ENCODE measurements around the gene CHSY3.

CHSY3 gene

DNA sequence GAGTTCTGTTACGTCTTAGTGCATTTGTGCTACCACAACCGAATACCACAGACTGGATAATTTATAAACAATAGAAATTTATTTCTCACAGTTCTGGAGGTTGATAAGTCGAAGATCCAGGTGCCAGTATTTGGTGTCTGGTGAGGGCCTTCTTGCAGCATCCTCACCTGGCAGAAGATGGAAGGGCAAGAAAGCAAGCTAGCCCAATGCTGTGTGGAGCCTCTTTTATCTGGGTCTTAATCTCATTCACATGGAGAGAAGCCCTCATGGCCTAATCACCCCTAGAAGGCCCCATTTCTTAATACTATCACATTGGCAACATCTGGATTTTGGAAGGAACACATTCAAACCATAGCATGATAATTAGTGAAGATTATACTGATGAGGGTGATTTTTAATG is 159.3 kb downstream of the CHSY3 start (continued):
- TF ChIP-seq, protein P1, sequence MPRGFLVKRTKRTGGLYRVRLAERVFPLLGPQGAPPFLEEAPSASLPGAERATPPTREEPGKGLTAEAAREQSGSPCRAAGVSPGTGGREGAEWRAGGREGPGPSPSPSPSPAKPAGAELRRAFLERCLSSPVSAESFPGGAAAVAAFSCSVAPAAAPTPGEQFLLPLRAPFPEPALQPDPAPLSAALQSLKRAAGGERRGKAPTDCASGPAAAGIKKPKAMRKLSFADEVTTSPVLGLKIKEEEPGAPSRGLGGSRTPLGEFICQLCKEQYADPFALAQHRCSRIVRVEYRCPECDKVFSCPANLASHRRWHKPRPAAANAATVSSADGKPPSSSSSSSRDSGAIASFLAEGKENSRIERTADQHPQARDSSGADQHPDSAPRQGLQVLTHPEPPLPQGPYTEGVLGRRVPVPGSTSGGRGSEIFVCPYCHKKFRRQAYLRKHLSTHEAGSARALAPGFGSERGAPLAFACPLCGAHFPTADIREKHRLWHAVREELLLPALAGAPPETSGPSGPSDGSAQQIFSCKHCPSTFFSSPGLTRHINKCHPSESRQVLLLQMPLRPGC (tag by site-specific recombination; IDR thresholded peaks at IDR 0.05), result no peak
- no peak for TF ChIP-seq ZNF623 (tag by site-specific recombination; IDR thresholded peaks at IDR 0.05)
- no peak for TF ChIP-seq SALL2 (tag by site-specific recombination; IDR thresholded peaks at IDR 0.05; ENCODE audit: borderline replicate concordance)
- no peak for TF ChIP-seq ZNF610 (tag by site-specific recombination; IDR thresholded peaks at IDR 0.05; ENCODE audit: borderline replicate concordance)

DNA sequence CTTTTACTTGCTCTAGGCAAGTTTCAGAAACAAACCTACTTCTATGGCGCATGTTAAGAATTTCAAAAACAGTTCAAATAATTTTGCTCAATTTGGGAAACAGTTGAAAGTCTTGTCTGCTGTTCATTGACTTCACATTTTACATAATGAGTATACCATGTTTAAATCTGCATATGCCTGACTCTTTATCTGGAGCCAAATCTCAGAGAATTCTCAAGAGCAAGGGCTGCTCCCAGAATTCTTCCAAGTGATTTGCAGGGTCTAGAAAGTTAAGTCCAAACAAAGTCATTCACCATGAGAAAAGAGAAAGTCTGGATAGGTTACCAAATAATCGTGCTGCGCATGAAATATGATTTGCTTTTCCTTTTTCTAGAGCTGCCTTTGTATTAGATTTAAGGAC is 160.2 kb downstream of the CHSY3 start:
- Histone ChIP-seq H3K4me3 (ENCODE audit: low read depth, low read length) (no peak overlapping the region), H3K36me3 (ENCODE audit: control insufficient read depth in 2 of 2, insufficient read depth in 1 of 2, low read length in 2 of 2) (no peaks in the 10 kb centered on the region), H3K27ac (ENCODE audit: extremely low read depth, low read depth, low read length) (no peak overlapping the region), H3K4me1 (ENCODE audit: control insufficient read depth, insufficient read depth, low read length) (no peaks in the 10 kb centered on the region), H3K9me3 (ENCODE audit: control insufficient read depth, insufficient read depth, low read depth, low read length) (no peaks in the 10 kb centered on the region)
- TF ChIP-seq KLF9 (tag by site-specific recombination; IDR thresholded peaks at IDR 0.05; ENCODE audit: low read depth), result no peak
- TF ChIP-seq, protein P2, sequence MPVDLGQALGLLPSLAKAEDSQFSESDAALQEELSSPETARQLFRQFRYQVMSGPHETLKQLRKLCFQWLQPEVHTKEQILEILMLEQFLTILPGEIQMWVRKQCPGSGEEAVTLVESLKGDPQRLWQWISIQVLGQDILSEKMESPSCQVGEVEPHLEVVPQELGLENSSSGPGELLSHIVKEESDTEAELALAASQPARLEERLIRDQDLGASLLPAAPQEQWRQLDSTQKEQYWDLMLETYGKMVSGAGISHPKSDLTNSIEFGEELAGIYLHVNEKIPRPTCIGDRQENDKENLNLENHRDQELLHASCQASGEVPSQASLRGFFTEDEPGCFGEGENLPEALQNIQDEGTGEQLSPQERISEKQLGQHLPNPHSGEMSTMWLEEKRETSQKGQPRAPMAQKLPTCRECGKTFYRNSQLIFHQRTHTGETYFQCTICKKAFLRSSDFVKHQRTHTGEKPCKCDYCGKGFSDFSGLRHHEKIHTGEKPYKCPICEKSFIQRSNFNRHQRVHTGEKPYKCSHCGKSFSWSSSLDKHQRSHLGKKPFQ (tag by site-specific recombination; IDR thresholded peaks at IDR 0.05), result no peak
- no peak for TF ChIP-seq ZEB2 (tag by site-specific recombination; IDR thresholded peaks at IDR 0.05)
- no peak for TF ChIP-seq ZNF768 (tag by site-specific recombination; IDR thresholded peaks at IDR 0.05)
- TF ChIP-seq PRDM1 (tag by site-specific recombination; IDR thresholded peaks at IDR 0.05), result no peak
- no peak for TF ChIP-seq ZNF518A (tag by site-specific recombination; conservative IDR thresholded peaks at IDR 0.05; ENCODE audit: low read depth)
- POLR2A ChIA-PET, result no interaction called here
- CTCF ChIA-PET, result interaction anchor here (0.8 kb wide), 1 partner anchor 129 kb away, joined by 4 read pairs; no protein-coding TSS in a partner anchor

DNA sequence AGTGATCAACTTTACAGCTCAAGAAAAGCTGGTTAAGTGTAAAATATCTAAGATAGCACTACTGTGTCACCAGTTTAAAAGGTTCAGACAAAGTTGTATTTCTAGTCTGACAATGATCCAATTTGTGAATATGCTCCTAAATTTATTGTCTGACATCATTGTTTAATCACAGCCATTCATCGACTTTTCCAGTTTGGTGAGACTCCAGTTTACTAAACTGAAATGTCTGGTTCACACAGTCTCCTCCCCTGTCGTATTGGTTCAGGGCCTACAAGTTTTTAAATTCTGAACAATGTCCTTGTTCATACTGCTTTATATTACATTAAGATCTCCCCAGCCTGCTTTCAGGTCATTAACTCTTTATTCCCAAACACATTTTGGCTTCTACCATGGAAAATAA is 161.4 kb downstream of the CHSY3 start:
- ChIA-PET POLR2A (no interaction called here), CTCF (no interaction called here)
- H3K36me3 ChIP-seq (ENCODE audit: control insufficient read depth in 2 of 2, insufficient read depth in 1 of 2, low read length in 2 of 2), result no peaks in the 10 kb centered on the region
- no peak for TF ChIP-seq HIC1 (tag by site-specific recombination; IDR thresholded peaks at IDR 0.05)
- TF ChIP-seq ZNF155 (tag by site-specific recombination; IDR thresholded peaks at IDR 0.05), result no peak
- no peak for TF ChIP-seq ZNF354C (tag by site-specific recombination; IDR thresholded peaks at IDR 0.05; ENCODE audit: borderline replicate concordance, low read depth)
- no peak for TF ChIP-seq ZNF148 (tag by site-specific recombination; IDR thresholded peaks at IDR 0.05; ENCODE audit: borderline replicate concordance)
- TF ChIP-seq ZNF544 (tag by site-specific recombination; IDR thresholded peaks at IDR 0.05), result no peak
- no peak for TF ChIP-seq ZNF48 (tag by site-specific recombination; IDR thresholded peaks at IDR 0.05)
- TF ChIP-seq ZNF280C (tag by site-specific recombination; IDR thresholded peaks at IDR 0.05), result no peak
- no peak for TF ChIP-seq ZXDB (tag by site-specific recombination; IDR thresholded peaks at IDR 0.05)
- no peak overlapping the region for H3K27ac ChIP-seq (ENCODE audit: extremely low read depth, low read depth, low read length)
- no peak overlapping the region for H3K4me3 ChIP-seq (ENCODE audit: low read depth, low read length)
- no peaks in the 10 kb centered on the region for H3K9me3 ChIP-seq (ENCODE audit: control insufficient read depth, insufficient read depth, low read depth, low read length)
- H3K4me1 ChIP-seq (ENCODE audit: control insufficient read depth, insufficient read depth, low read length), result no peaks in the 10 kb centered on the region

Data from HEK293 (cell line).